ACC112 (cell line): ENCODE data around the gene ETDC.

Source experiments
- H2AFZ ChIP-seq: fragments of 200-600 bp; sonication (generic); one replicate; pipeline ENCODE4 v1.6.0; 2017; ENCODE audit warnings: antibody characterized with exemption, low read length; ENCODE audit not compliant: unreplicated experiment
- H3K27ac ChIP-seq: fragments of 200-600 bp; sonication (generic); 2 replicates; pipeline ENCODE4 v1.5.1; 2014; ENCODE audit warnings: low read depth, mild to moderate bottlenecking, antibody characterized with exemption, low read length, moderate library complexity
- H3K27me3 ChIP-seq: fragments of 200-600 bp; sonication (generic); 2 replicates; pipeline ENCODE4 v1.6.1; 2014; ENCODE audit warnings: mild to moderate bottlenecking, antibody characterized with exemption, low read length, moderate library complexity, mixed read lengths; ENCODE audit not compliant: insufficient read depth
- H3K36me3 ChIP-seq: fragments of 200-600 bp; sonication (generic); 2 replicates; pipeline ENCODE4 v1.6.1; 2016; ENCODE audit warnings: mild to moderate bottlenecking, antibody characterized with exemption, low read length, moderate library complexity, mixed read lengths; ENCODE audit not compliant: insufficient read depth
- H3K4me1 ChIP-seq: fragments of 200-600 bp; sonication (generic); one replicate; pipeline ENCODE4 v1.6.1; 2016; ENCODE audit warnings: low read length, mixed read lengths; ENCODE audit not compliant: insufficient read depth, unreplicated experiment, control insufficient read depth
- H3K4me3 ChIP-seq: fragments of 200-600 bp; sonication (generic); 2 replicates; pipeline ENCODE4 v1.5.1; 2014; ENCODE audit warnings: mild to moderate bottlenecking, low read depth, low read length
- H3K79me2 ChIP-seq: fragments of 200-600 bp; sonication (generic); one replicate; pipeline ENCODE4 v1.6.0; 2016; ENCODE audit warnings: low read length; ENCODE audit not compliant: control insufficient read depth, unreplicated experiment, insufficient read depth

The ETDC gene

GRCh38 chrX:135345107-135345589, 35.9 kb downstream of the ETDC start:
- Histone ChIP-seq H3K4me1 (peaks cover 15% of the 10 kb centered on the region), H3K27ac (peak overlapping the region; percentile 91), H3K36me3 (0 out of 2 replicates have a peak, but pooled peaks cover 2% of the 10 kb centered on the region), H3K27me3 (no peaks in the 10 kb centered on the region), H2AFZ (peak overlapping the region; percentile 97), H3K4me3 (peak overlapping the region; percentile 87), H3K79me2 (peaks cover 33% of the 10 kb centered on the region)

DNA sequence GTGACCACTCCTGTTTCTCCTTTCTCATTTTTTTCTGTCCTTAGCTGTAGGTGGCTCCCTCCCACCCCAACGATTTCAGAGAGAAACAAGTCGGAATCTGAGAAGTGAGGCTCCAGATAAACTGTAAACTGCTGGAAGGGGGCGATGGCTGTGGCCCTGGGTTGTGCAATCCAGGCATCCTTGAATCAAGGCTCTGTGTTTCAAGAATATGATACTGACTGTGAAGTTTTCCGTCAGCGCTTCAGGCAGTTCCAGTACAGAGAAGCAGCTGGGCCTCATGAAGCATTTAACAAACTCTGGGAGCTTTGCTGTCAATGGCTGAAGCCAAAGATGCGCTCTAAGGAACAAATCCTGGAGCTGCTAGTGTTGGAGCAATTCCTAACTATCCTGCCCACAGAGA, 37.7 kb downstream of the ETDC start:
- Histone ChIP-seq H3K79me2 (peaks cover 21% of the 10 kb centered on the region), H3K36me3 (0 out of 2 replicates have a peak, but pooled peaks cover 2% of the 10 kb centered on the region), H2AFZ (no peak overlapping the region), H3K4me3 (no peak overlapping the region), H3K27me3 (no peaks in the 10 kb centered on the region), H3K4me1 (peaks cover 5% of the 10 kb centered on the region), H3K27ac (no peak overlapping the region)

DNA sequence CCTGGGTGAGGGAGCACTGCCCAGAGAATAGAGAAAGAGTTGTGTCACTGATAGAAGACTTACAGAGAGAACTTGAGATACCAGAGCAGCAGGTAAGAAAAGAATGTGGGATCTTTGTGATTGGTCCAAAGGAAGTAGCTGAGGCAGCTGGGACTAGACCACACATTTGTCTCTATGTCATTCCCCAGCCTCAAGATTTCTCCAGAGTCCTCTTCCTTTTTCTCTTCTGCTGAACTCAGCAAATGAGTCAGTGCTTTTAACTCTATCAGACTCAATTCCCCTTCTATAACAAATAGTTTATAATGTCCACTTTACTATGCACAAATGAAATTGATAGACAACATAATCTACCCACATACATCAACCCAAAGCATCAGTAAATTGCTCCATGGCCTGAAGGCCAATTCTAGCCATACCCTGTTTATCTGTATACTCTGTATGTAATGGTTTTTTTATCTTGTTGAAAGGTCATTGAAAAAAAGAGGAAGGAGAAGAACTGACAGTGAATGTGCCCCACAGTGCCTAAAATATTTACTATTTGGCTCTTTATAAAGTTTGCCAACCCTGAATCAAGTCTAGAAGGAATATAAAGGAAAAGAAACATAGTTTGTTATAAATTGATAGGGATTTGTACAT, 38.2 kb downstream of the ETDC start:
- H3K4me1 ChIP-seq = no peaks in the 10 kb centered on the region
- peaks cover 16% of the 10 kb centered on the region for H3K79me2 ChIP-seq
- no peak overlapping the region for H3K4me3 ChIP-seq
- no peak overlapping the region for H2AFZ ChIP-seq
- 0 out of 2 replicates have a peak, but pooled peaks cover 2% of the 10 kb centered on the region for H3K36me3 ChIP-seq
- H3K27me3 ChIP-seq = no peaks in the 10 kb centered on the region
- no peak overlapping the region for H3K27ac ChIP-seq

GRCh38 chrX:135354288-135354687, 45.0 kb downstream of the ETDC start:
- Histone ChIP-seq H3K4me3 (no peak overlapping the region), H3K79me2 (no peaks in the 10 kb centered on the region), H3K4me1 (no peaks in the 10 kb centered on the region), H3K27me3 (no peaks in the 10 kb centered on the region), H2AFZ (no peak overlapping the region), H3K27ac (no peak overlapping the region), H3K36me3 (no peaks in the 10 kb centered on the region)
